GM19438 (cell line): ENCODE data around the gene PZP.
"Not testable (repeated sequence)": the region's sequence is repeated elsewhere in the genome, so short reads cannot be mapped to it uniquely, and the experiment has no call there.

Experiments
- ATAC-seq: cut with Tn5 transposase; IDR thresholded peaks from one replicate; pipeline ENCODE4 v1.9.1; 2021; ENCODE audit warnings: low read depth; ENCODE audit not compliant: unreplicated experiment

PZP gene

GRCh38 chr12:9198012-9198411, 10.2 kb downstream of the PZP start:
- ATAC-seq, result no peak

GRCh38 chr12:9184276-9184675, 23.9 kb downstream of the PZP start:
- no peak for ATAC-seq

- no peak for ATAC-seq
Observed at GRCh38 chr12:9180810-9181209, 27.4 kb downstream of the PZP start.

GRCh38 chr12:9179781-9180180, 28.4 kb downstream of the PZP start:
- no peak for ATAC-seq

- no peak for ATAC-seq
Observed at GRCh38 chr12:9169979-9170634, 38.1 kb downstream of the PZP start.

GRCh38 chr12:9167345-9167744, 40.9 kb downstream of the PZP start:
- not testable (repeated sequence) for ATAC-seq

- no peak for ATAC-seq
Observed at GRCh38 chr12:9163392-9163791, 44.8 kb downstream of the PZP start.

- no peak for ATAC-seq
Observed at GRCh38 chr12:9156119-9156518, 52.1 kb downstream of the PZP start.

- ATAC-seq, result no peak
Observed at GRCh38 chr12:9149372-9149771, 58.8 kb downstream of the PZP start.

- no peak for ATAC-seq
Observed at GRCh38 chr12:9148926-9149325, 59.3 kb downstream of the PZP start.

GRCh38 chr12:9147461-9147860, 60.7 kb downstream of the PZP start:
- no peak for ATAC-seq

GRCh38 chr12:9144730-9145106, 63.5 kb downstream of the PZP start:
- ATAC-seq, result no peak

GRCh38 chr12:9143929-9144729, 64.1 kb downstream of the PZP start:
- ATAC-seq, result no peak

- no peak for ATAC-seq
Observed at GRCh38 chr12:9143137-9143536, 65.1 kb downstream of the PZP start.

GRCh38 chr12:9139588-9140290, 68.5 kb downstream of the PZP start:
- ATAC-seq, result not testable (repeated sequence)

GRCh38 chr12:9135903-9136310, 72.3 kb downstream of the PZP start:
- ATAC-seq, result no peak

GRCh38 chr12:9134981-9135628, 73.1 kb downstream of the PZP start:
- ATAC-seq, result no peak

- ATAC-seq, result no peak
Observed at GRCh38 chr12:9133216-9133916, 74.8 kb downstream of the PZP start.

- no peak for ATAC-seq
Observed at GRCh38 chr12:9132008-9132535, 76.1 kb downstream of the PZP start.

GRCh38 chr12:9130244-9130643, 78.0 kb downstream of the PZP start:
- no peak for ATAC-seq
